Measurements from ENCODE around the gene FAM163A. TPM values are rescaled to one million over a fixed set of nuclear protein-coding genes. Genes with fewer than 3 reads are reported as not detected.

FAM163A gene
- total RNA-seq, 1 experiment from 2014 or later = not detected

GRCh38 chr1:179707406-179707805, 35.7 kb upstream of the FAM163A start:
- Mint-ChIP-seq H3K9me3 (ENCODE audit: unreplicated experiment) (no peaks in the 10 kb centered on the region), H3K4me1 (ENCODE audit: insufficient read depth, unreplicated experiment) (no peaks in the 10 kb centered on the region), H3K4me3 (ENCODE audit: unreplicated experiment) (no peak overlapping the region), H3K36me3 (ENCODE audit: insufficient read depth, unreplicated experiment) (no peaks in the 10 kb centered on the region), H3K27ac (ENCODE audit: low read depth, unreplicated experiment) (no peak overlapping the region), H3K27me3 (ENCODE audit: insufficient read depth, unreplicated experiment) (peaks cover 27% of the 10 kb centered on the region)
- DNase-seq (ENCODE audit: unreplicated experiment) = no peak
- intact Hi-C loops (cut with micrococcal nuclease) = loop anchor here (2.0 to 10.0 kb wide), 3 partner anchors 471 to 1157 kb away; no protein-coding TSS in a partner anchor
- no TSS peak for BruUV-seq (replicated peaks)
- ChIA-PET CTCF (interaction anchor here (0.8 to 49.8 kb wide), 13 partner anchors 8 to 776 kb away, joined by 3 to 2115 read pairs (median 13); no protein-coding TSS in a partner anchor), POLR2A (interaction anchor here (4.3 kb wide), 1 partner anchor 103 kb away, joined by 40 read pairs; no protein-coding TSS in a partner anchor)
- TF ChIP-seq CTCF (IDR thresholded peaks at IDR 0.05; ENCODE audit: unreplicated experiment) = no peak

GRCh38 chr1:179708434-179709195, 34.5 kb upstream of the FAM163A start:
- ChIA-PET POLR2A (no interaction called here), CTCF (interaction anchor here (0.6 to 49.8 kb wide), 11 partner anchors 8 to 316 kb away, joined by 3 to 2115 read pairs (median 4); no protein-coding TSS in a partner anchor)
- Mint-ChIP-seq H3K27ac (ENCODE audit: low read depth, unreplicated experiment) (no peak overlapping the region), H3K27me3 (ENCODE audit: insufficient read depth, unreplicated experiment) (peaks cover 17% of the 10 kb centered on the region), H3K4me1 (ENCODE audit: insufficient read depth, unreplicated experiment) (no peaks in the 10 kb centered on the region), H3K36me3 (ENCODE audit: insufficient read depth, unreplicated experiment) (no peaks in the 10 kb centered on the region), H3K4me3 (ENCODE audit: unreplicated experiment) (no peak overlapping the region), H3K9me3 (ENCODE audit: unreplicated experiment) (no peaks in the 10 kb centered on the region)
- TF ChIP-seq CTCF (IDR thresholded peaks at IDR 0.05; ENCODE audit: unreplicated experiment) = no peak
- no peak for DNase-seq (ENCODE audit: unreplicated experiment)
- no TSS peak for BruUV-seq (replicated peaks)
- intact Hi-C loops (cut with micrococcal nuclease) = loop anchor here (10.0 kb wide), 1 partner anchor 1156 kb away; no protein-coding TSS in a partner anchor

GRCh38 chr1:179709841-179710329, 33.2 kb upstream of the FAM163A start:
- Mint-ChIP-seq H3K36me3 (ENCODE audit: insufficient read depth, unreplicated experiment) (no peaks in the 10 kb centered on the region), H3K9me3 (ENCODE audit: unreplicated experiment) (peaks cover 9% of the 10 kb centered on the region), H3K27ac (ENCODE audit: low read depth, unreplicated experiment) (no peak overlapping the region), H3K4me1 (ENCODE audit: insufficient read depth, unreplicated experiment) (no peaks in the 10 kb centered on the region), H3K27me3 (ENCODE audit: insufficient read depth, unreplicated experiment) (peaks cover 11% of the 10 kb centered on the region), H3K4me3 (ENCODE audit: unreplicated experiment) (no peak overlapping the region)
- POLR2A ChIA-PET = interaction anchor here (0.7 to 1.7 kb wide), 3 partner anchors 98 to 109 kb away, joined by 3 to 6 read pairs (median 3); no protein-coding TSS in a partner anchor
- intact Hi-C loops (cut with micrococcal nuclease) = loop anchor here (10.0 kb wide), 1 partner anchor 1155 kb away; no protein-coding TSS in a partner anchor
- TF ChIP-seq CTCF (IDR thresholded peaks at IDR 0.05; ENCODE audit: unreplicated experiment) = no peak
- DNase-seq (ENCODE audit: unreplicated experiment) = no peak
- CTCF ChIA-PET = interaction anchor here (0.6 to 49.8 kb wide), 16 partner anchors 9 to 469 kb away, joined by 3 to 2115 read pairs (median 4); no protein-coding TSS in a partner anchor
- BruUV-seq (replicated peaks) = no TSS peak

GRCh38 chr1:179714159-179714558, 28.9 kb upstream of the FAM163A start:
- Mint-ChIP-seq H3K9me3 (ENCODE audit: unreplicated experiment) (peaks cover 48% of the 10 kb centered on the region), H3K4me1 (ENCODE audit: insufficient read depth, unreplicated experiment) (no peaks in the 10 kb centered on the region), H3K27me3 (ENCODE audit: insufficient read depth, unreplicated experiment) (peaks cover 11% of the 10 kb centered on the region), H3K27ac (ENCODE audit: low read depth, unreplicated experiment) (no peak overlapping the region), H3K36me3 (ENCODE audit: insufficient read depth, unreplicated experiment) (no peaks in the 10 kb centered on the region), H3K4me3 (ENCODE audit: unreplicated experiment) (no peak overlapping the region)
- intact Hi-C loops (cut with micrococcal nuclease) = no loop called here
- TF ChIP-seq CTCF (IDR thresholded peaks at IDR 0.05; ENCODE audit: unreplicated experiment) = no peak
- ChIA-PET CTCF (interaction anchor here (0.5 to 49.8 kb wide), 3 partner anchors 8 to 358 kb away, joined by 3 to 2115 read pairs (median 20); no protein-coding TSS in a partner anchor), POLR2A (no interaction called here)
- no TSS peak for BruUV-seq (replicated peaks)
- no peak for DNase-seq (ENCODE audit: unreplicated experiment)

Data from MCF 10A (cell line).